Activated T-helper 2 cell treated with anti-CD3 and anti-CD28 coated beads, Interferon-gamma antibody, Interleukin-2, Interleukin-4, amounts not matched to agents 10 μg/mL and 5 μg/mL and 100 μg/mL, durations not matched to agents 14 hours and 24 hours and 36 hours (primary cell): ENCODE measurements around the gene SEC61B. TPM values are rescaled to one million over a fixed set of nuclear protein-coding genes. Genes with fewer than 3 reads are reported as not detected.

Experiments used
- DNase-seq: peaks from one replicate; pipeline ENCODE4 v3.0.0; 2021; ENCODE audit warnings: low spot score
- H3K27ac Mint-ChIP-seq: one replicate; pipeline ENCODE4 v1.8.0; 2021; ENCODE audit warnings: mixed read lengths
- H3K27me3 Mint-ChIP-seq: one replicate; pipeline ENCODE4 v1.8.0; 2021; ENCODE audit warnings: low read depth, mixed read lengths
- H3K36me3 Mint-ChIP-seq: one replicate; pipeline ENCODE4 v1.8.0; 2021; ENCODE audit warnings: low read depth, mixed read lengths
- H3K4me1 Mint-ChIP-seq: one replicate; pipeline ENCODE4 v1.8.0; 2021; ENCODE audit warnings: low read depth, mixed read lengths
- H3K4me3 Mint-ChIP-seq: one replicate; pipeline ENCODE4 v1.8.0; 2021; ENCODE audit warnings: low read depth, mild to moderate bottlenecking, moderate library complexity, mixed read lengths
- H3K9me3 Mint-ChIP-seq: one replicate; pipeline ENCODE4 v1.8.0; 2021; ENCODE audit warnings: mixed read lengths
- intact Hi-C: fragments of 100-400 bp; cut with micrococcal nuclease; formaldehyde crosslinking; loops from one replicate; pipeline ENCODE4 v1.15.1; 2023
- total RNA-seq: library from RNA; stranded (reverse); gene quantifications from 2 replicates; pipeline ENCODE4 v1.2.3, GENCODE V29; 2022

Gene SEC61B
- total RNA-seq, 1 donor from 2014 or later: 223 TPM

DNA sequence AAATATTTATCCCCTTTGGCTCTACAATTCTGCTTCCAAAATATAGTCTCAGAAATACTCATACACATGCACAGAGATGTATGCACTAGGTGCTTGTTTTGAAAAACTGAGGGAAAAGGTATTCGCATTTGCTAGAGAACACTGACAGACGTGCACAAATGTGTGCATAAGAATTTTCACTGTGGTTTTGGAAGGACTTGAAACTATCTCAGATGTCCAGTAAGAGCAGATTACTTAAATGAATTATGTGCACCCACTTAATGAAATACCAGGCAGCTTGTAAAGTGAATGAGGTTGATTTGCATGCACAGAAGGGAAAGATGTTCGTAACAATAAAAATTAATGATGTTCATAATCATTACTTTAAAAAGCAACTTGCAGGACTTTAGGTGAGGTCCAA lies 48.4 kb downstream of the SEC61B start:
- no peak for DNase-seq
- Mint-ChIP-seq H3K36me3 (no peaks in the 10 kb centered on the region), H3K4me3 (no peak overlapping the region), H3K9me3 (no peaks in the 10 kb centered on the region), H3K27ac (no peak overlapping the region), H3K4me1 (peaks cover 20% of the 10 kb centered on the region), H3K27me3 (peaks cover 10% of the 10 kb centered on the region)
- intact Hi-C loops: no loop called here

DNA sequence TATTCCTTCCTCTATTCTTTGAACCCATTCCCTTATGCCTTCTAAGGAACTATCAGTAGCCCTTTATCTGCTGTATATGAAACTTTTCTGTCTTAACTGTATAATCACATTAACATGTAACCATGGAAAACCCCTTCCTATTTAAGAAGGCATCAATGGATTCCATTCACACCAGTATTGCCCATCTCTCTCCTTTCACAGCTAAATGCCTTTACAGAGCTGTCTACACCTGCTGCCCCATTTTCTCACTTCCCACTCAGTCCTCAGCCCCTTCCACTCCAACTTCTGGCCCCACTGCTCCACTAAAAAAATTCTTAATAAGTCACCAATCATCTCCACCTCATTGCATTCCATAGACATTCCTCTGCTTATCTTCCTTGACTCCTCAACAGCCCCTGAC lies 50.8 kb downstream of the SEC61B start:
- Mint-ChIP-seq H3K27ac (no peak overlapping the region), H3K4me3 (no peak overlapping the region), H3K9me3 (no peaks in the 10 kb centered on the region), H3K36me3 (no peaks in the 10 kb centered on the region), H3K27me3 (peaks cover 21% of the 10 kb centered on the region), H3K4me1 (peaks cover 5% of the 10 kb centered on the region)
- DNase-seq: no peak
- intact Hi-C loops: no loop called here

GRCh38 chr9:99274016-99274415 lies 51.9 kb downstream of the SEC61B start:
- Mint-ChIP-seq H3K36me3 (no peaks in the 10 kb centered on the region), H3K27ac (no peak overlapping the region), H3K9me3 (no peaks in the 10 kb centered on the region), H3K4me3 (no peak overlapping the region), H3K4me1 (peaks cover 5% of the 10 kb centered on the region), H3K27me3 (peaks cover 23% of the 10 kb centered on the region)
- intact Hi-C loops: no loop called here
- no peak for DNase-seq

DNA sequence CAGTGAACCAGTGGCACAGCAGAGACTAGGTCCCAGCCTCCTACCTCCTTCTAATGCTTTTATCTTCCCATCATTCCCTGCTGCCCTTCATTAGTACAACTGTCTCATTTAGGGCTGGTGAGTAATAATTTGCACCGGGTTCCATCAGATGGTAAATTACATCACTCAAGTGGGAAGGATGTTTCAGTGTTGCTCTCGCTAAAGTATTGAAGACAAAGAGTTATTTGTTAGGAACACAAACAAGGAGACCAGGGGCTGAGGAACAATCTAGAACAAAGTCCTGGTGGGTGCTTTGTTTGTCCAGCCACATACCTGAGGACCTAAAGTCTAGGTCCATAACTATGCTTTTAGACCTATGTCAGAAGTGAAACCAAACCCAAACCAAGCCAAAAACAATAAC lies 52.4 kb downstream of the SEC61B start:
- Mint-ChIP-seq H3K27ac (no peak overlapping the region), H3K36me3 (no peaks in the 10 kb centered on the region), H3K27me3 (peaks cover 21% of the 10 kb centered on the region), H3K4me3 (no peak overlapping the region), H3K9me3 (no peaks in the 10 kb centered on the region), H3K4me1 (peaks cover 2% of the 10 kb centered on the region)
- intact Hi-C loops: no loop called here
- no peak for DNase-seq

Other genes starting within 250 kb of the SEC61B start
- gene TGFBR1, start 117.2 kb upstream of the SEC61B start, total RNA-seq: 30.6 and 30.8 TPM in 2 replicates
- gene ALG2, start 340 bp upstream of the SEC61B start, total RNA-seq: 39.5 and 41.7 TPM in 2 replicates